ENCODE data around the gene FAM210B. TPM values are rescaled to one million over a fixed set of nuclear protein-coding genes. Genes with fewer than 3 reads are reported as not detected.
"Not testable (repeated sequence)": the region's sequence is repeated elsewhere in the genome, so short reads cannot be mapped to it uniquely, and the experiment has no call there.

Gene FAM210B
- total RNA-seq, 6 experiments from 2014 or later: 34.5 to 58.6 (median 41.0) TPM

- DNase-seq: no peak
- Mint-ChIP-seq H3K27me3 (ENCODE audit: insufficient read depth) (no peaks in the 10 kb centered on the region; the same call in 1 of the 2 replicates), H3K27ac (no peak overlapping the region), H3K4me3 (no peak overlapping the region), H3K9me3 (no peaks in the 10 kb centered on the region; the same call in 1 of the 2 replicates), H3K4me1 (ENCODE audit: low read depth) (no peaks in the 10 kb centered on the region), H3K36me3 (ENCODE audit: low read depth) (no peaks in the 10 kb centered on the region)
- no peak for TF ChIP-seq CTCF (IDR thresholded peaks at IDR 0.05)
Observed at GRCh38 chr20:56323656-56324055, 35.1 kb upstream of the FAM210B start.

GRCh38 chr20:56324806-56325205, 34.0 kb upstream of the FAM210B start:
- Mint-ChIP-seq H3K27me3 (ENCODE audit: insufficient read depth) (no peaks in the 10 kb centered on the region; the same call in 1 of the 2 replicates), H3K4me3 (no peak overlapping the region), H3K27ac (no peak overlapping the region), H3K4me1 (ENCODE audit: low read depth) (no peaks in the 10 kb centered on the region), H3K9me3 (no peaks in the 10 kb centered on the region; the same call in 1 of the 2 replicates), H3K36me3 (ENCODE audit: low read depth) (no peaks in the 10 kb centered on the region)
- DNase-seq: no peak
- TF ChIP-seq CTCF (IDR thresholded peaks at IDR 0.05): no peak

GRCh38 chr20:56328861-56329260, 29.9 kb upstream of the FAM210B start:
- DNase-seq: no peak
- Mint-ChIP-seq H3K4me1 (ENCODE audit: low read depth) (no peaks in the 10 kb centered on the region), H3K27ac (no peak overlapping the region), H3K36me3 (ENCODE audit: low read depth) (no peaks in the 10 kb centered on the region), H3K27me3 (ENCODE audit: insufficient read depth) (peaks cover 1% of the 10 kb centered on the region), H3K9me3 (no peaks in the 10 kb centered on the region; the same call in 1 of the 2 replicates), H3K4me3 (no peak overlapping the region)
- no peak for TF ChIP-seq CTCF (IDR thresholded peaks at IDR 0.05)

GRCh38 chr20:56336709-56337108, 22.1 kb upstream of the FAM210B start:
- not testable (repeated sequence) for H3K36me3 Mint-ChIP-seq (ENCODE audit: low read depth); H3K4me1 Mint-ChIP-seq (ENCODE audit: low read depth); H3K4me3 Mint-ChIP-seq; DNase-seq; H3K27ac Mint-ChIP-seq; H3K9me3 Mint-ChIP-seq
- peaks cover 22% of the 10 kb centered on the region for H3K27me3 Mint-ChIP-seq (ENCODE audit: insufficient read depth)

GRCh38 chr20:56342783-56343182, 16.0 kb upstream of the FAM210B start:
- Mint-ChIP-seq H3K9me3 (no peaks in the 10 kb centered on the region), H3K27me3 (ENCODE audit: insufficient read depth) (peaks cover 27% of the 10 kb centered on the region), H3K36me3 (ENCODE audit: low read depth) (no peaks in the 10 kb centered on the region), H3K4me3 (no peak overlapping the region), H3K27ac (no peak overlapping the region), H3K4me1 (ENCODE audit: low read depth) (peaks cover 5% of the 10 kb centered on the region; the same call in 1 of the 2 replicates)
- no peak for DNase-seq
- TF ChIP-seq CTCF (IDR thresholded peaks at IDR 0.05): no peak

- H3K9me3 Mint-ChIP-seq: no peaks in the 10 kb centered on the region
- H3K27me3 Mint-ChIP-seq (ENCODE audit: insufficient read depth): peaks cover 21% of the 10 kb centered on the region
- H3K4me3 Mint-ChIP-seq: peak overlapping the region; percentile 30; the same call in 1 of the 2 replicates
- H3K27ac Mint-ChIP-seq: no peak overlapping the region
- peaks cover 14% of the 10 kb centered on the region for H3K4me1 Mint-ChIP-seq (ENCODE audit: low read depth)
- peak; percentile 85 for TF ChIP-seq CTCF (IDR thresholded peaks at IDR 0.05)
- H3K36me3 Mint-ChIP-seq (ENCODE audit: low read depth): no peaks in the 10 kb centered on the region
- DNase-seq: peak; percentile 18
Observed at GRCh38 chr20:56343861-56344381, 14.9 kb upstream of the FAM210B start.
